ENCODE measurements around the gene VAPA. TPM values are rescaled to one million over a fixed set of nuclear protein-coding genes. Genes with fewer than 3 reads are reported as not detected.

Gene VAPA
- total RNA-seq, 6 experiments from 2014 or later: 69.6 to 149 (median 90.7) TPM

GRCh38 chr18:9958861-9959399, 45.1 kb downstream of the VAPA start:
- no peak overlapping the region for H3K27ac ChIP-seq
- no peaks in the 10 kb centered on the region for H3K9me3 ChIP-seq
- 82% methylated on average over 4 of the region's 4 CpGs for WGBS (ENCODE audit: insufficient coverage, low coverage, low lambda C conversion rate, missing lambda C conversion rate)
- intact Hi-C loops (cut with DNase I): no loop called here
- no peaks in the 10 kb centered on the region for H3K27me3 ChIP-seq
- H3K4me1 ChIP-seq: no peaks in the 10 kb centered on the region
- TF ChIP-seq POLR2A (IDR thresholded peaks at IDR 0.05): no peak
- TF ChIP-seq, protein P1, sequence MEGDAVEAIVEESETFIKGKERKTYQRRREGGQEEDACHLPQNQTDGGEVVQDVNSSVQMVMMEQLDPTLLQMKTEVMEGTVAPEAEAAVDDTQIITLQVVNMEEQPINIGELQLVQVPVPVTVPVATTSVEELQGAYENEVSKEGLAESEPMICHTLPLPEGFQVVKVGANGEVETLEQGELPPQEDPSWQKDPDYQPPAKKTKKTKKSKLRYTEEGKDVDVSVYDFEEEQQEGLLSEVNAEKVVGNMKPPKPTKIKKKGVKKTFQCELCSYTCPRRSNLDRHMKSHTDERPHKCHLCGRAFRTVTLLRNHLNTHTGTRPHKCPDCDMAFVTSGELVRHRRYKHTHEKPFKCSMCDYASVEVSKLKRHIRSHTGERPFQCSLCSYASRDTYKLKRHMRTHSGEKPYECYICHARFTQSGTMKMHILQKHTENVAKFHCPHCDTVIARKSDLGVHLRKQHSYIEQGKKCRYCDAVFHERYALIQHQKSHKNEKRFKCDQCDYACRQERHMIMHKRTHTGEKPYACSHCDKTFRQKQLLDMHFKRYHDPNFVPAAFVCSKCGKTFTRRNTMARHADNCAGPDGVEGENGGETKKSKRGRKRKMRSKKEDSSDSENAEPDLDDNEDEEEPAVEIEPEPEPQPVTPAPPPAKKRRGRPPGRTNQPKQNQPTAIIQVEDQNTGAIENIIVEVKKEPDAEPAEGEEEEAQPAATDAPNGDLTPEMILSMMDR (IDR thresholded peaks at IDR 0.05): no peak
- DNase-seq (no peak), ATAC-seq (peak in 3 of 4 donors; percentile 22 to 58 (median 44))
- no peak overlapping the region for H3K4me3 ChIP-seq
- H3K36me3 ChIP-seq: peaks cover 0 to 13% (median 5%) of the 10 kb centered on the region in 4 donors

GRCh38 chr18:9959564-9959963, 45.7 kb downstream of the VAPA start:
- H3K27me3 ChIP-seq: no peaks in the 10 kb centered on the region
- H3K4me3 ChIP-seq: no peak overlapping the region
- DNase-seq (no peak), ATAC-seq (no peak)
- H3K4me1 ChIP-seq: no peaks in the 10 kb centered on the region
- intact Hi-C loops (cut with DNase I): no loop called here
- no peaks in the 10 kb centered on the region for H3K9me3 ChIP-seq
- TF ChIP-seq POLR2A (IDR thresholded peaks at IDR 0.05): no peak
- TF ChIP-seq, protein P1 (IDR thresholded peaks at IDR 0.05): no peak
- H3K27ac ChIP-seq: no peak overlapping the region
- peaks cover 0 to 7% (median 2%) of the 10 kb centered on the region in 4 donors for H3K36me3 ChIP-seq
- 82% methylated on average over 1 of the region's 1 CpG for WGBS (ENCODE audit: insufficient coverage, low coverage, low lambda C conversion rate, missing lambda C conversion rate)

DNA sequence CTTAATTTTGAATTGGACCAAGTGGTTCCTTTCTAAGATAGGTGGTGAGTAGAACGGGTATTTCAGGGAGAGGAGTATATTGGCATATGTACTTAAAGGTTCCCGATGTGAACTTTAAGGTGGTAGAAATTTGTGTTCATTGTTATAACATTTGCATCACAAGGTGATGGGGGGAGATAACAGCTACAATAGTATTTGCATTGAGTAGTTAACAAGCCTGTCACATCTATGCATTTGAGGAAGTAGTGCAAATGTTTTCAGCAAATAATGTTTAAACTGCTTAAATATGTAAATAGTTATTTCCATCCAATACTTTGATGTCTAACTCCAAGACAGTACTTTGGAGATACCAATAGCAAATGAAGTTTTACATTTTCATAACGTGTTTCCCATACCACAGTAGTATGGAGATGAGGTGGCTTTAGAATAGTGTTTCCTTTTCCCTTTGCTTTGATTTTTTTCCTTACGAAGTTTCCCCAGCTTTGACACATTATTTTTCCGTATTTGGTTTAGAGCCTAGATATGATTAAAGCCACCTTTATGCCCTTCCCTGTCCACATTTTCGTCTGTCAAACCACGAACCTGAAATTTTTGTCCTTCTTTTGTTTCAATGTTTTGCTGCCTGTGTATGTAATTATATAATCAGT, 46.6 kb downstream of the VAPA start:
- WGBS (ENCODE audit: insufficient coverage, low coverage, low lambda C conversion rate, missing lambda C conversion rate): 55% methylated on average over 7 of the region's 7 CpGs
- no peaks in the 10 kb centered on the region for H3K9me3 ChIP-seq
- no peaks in the 10 kb centered on the region for H3K27me3 ChIP-seq
- H3K36me3 ChIP-seq: peaks cover 0 to 3% (median 1%) of the 10 kb centered on the region in 4 donors
- intact Hi-C loops (cut with DNase I): no loop called here
- H3K4me1 ChIP-seq: no peaks in the 10 kb centered on the region
- H3K27ac ChIP-seq: no peak overlapping the region
- H3K4me3 ChIP-seq: no peak overlapping the region
- no peak for DNase-seq
- no peak for ATAC-seq
- TF ChIP-seq, protein P1 (IDR thresholded peaks at IDR 0.05): no peak
- TF ChIP-seq POLR2A (IDR thresholded peaks at IDR 0.05): no peak

DNA sequence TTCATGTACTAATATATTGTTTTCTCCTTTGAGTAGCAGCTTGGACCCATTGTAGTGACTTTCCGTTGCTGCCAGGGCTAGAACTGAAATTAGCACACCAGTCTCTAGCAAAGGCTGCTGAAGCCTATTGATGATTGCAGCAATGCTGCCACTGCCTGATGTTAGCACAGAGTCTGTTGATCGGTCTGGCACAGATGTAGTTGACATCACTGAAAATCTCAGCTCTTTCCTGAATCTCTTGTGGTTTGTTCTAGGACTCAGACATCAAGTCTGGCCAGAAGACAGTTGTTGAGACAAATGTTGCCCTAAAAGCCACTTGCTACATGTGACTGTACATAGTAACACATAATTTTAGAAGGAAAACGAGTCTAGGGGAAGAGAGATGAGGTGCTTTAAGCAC, 47.2 kb downstream of the VAPA start:
- no peaks in the 10 kb centered on the region for H3K4me1 ChIP-seq
- no peak overlapping the region for H3K4me3 ChIP-seq
- no peaks in the 10 kb centered on the region for H3K27me3 ChIP-seq
- ATAC-seq (peak; percentile 40 to 66 (median 44)), DNase-seq (no peak)
- WGBS (ENCODE audit: insufficient coverage, low coverage, low lambda C conversion rate, missing lambda C conversion rate): 39% methylated on average over 3 of the region's 3 CpGs
- H3K36me3 ChIP-seq: no peaks in the 10 kb centered on the region
- TF ChIP-seq, protein P1 (IDR thresholded peaks at IDR 0.05): no peak
- no peak for TF ChIP-seq POLR2A (IDR thresholded peaks at IDR 0.05)
- intact Hi-C loops (cut with DNase I): no loop called here
- no peaks in the 10 kb centered on the region for H3K9me3 ChIP-seq
- no peak overlapping the region for H3K27ac ChIP-seq

All from right lobe of liver (tissue), 6 donors.